GM23338 (cell line): ENCODE results near the gene PDE6H. TPM values are rescaled to one million over a fixed set of nuclear protein-coding genes. Genes with fewer than 3 reads are reported as not detected.

Experiments
- ATAC-seq: fragments of 200-7000 bp; cut with Tn5 transposase; 3 replicates; pipeline ENCODE4 v1.9.1; 2020
- DNase-seq: peaks from one replicate; pipeline ENCODE4 v3.0.0-alpha.2; 2015; ENCODE audit warnings: low spot score
- H2AFZ ChIP-seq: fragments of 200-600 bp; sonication (generic); 2 replicates; pipeline ENCODE4 v1.8.0; 2016; ENCODE audit warnings: antibody characterized with exemption, mild to moderate bottlenecking, moderate library complexity
- H3F3A ChIP-seq: fragments of 200-600 bp; sonication (generic); replicated peaks from 2 replicates; pipeline ENCODE4 v1.8.0; 2017; ENCODE audit warnings: antibody characterized with exemption, mixed run types, low read depth
- H3K27ac ChIP-seq: fragments of 200-600 bp; sonication (generic); 2 replicates; pipeline ENCODE4 v1.6.1; 2016; ENCODE audit warnings: low read depth
- H3K27me3 ChIP-seq: fragments of 200-600 bp; sonication (generic); 2 replicates; pipeline ENCODE4 v1.8.0; 2016; ENCODE audit warnings: mild to moderate bottlenecking, mixed run types, moderate library complexity; ENCODE audit not compliant: insufficient read depth
- H3K36me3 ChIP-seq: fragments of 200-600 bp; sonication (generic); 2 replicates; pipeline ENCODE4 v1.8.0; 2016; ENCODE audit warnings: mild to moderate bottlenecking; ENCODE audit not compliant: insufficient read depth
- H3K4me1 ChIP-seq: fragments of 200-600 bp; sonication (generic); 2 replicates; pipeline ENCODE4 v1.8.0; 2016; ENCODE audit warnings: mild to moderate bottlenecking, moderate library complexity; ENCODE audit not compliant: insufficient read depth
- H3K4me2 ChIP-seq: fragments of 200-600 bp; sonication (generic); 2 replicates; pipeline ENCODE4 v1.7.1; 2017; ENCODE audit warnings: mixed run types
- H3K4me3 ChIP-seq: fragments of 200-600 bp; sonication (generic); 2 replicates; pipeline ENCODE4 v1.6.1; 2016; ENCODE audit warnings: mixed run types
- H3K79me2 ChIP-seq: fragments of 200-600 bp; sonication (generic); replicated peaks from 2 replicates; pipeline ENCODE4 v1.8.0; 2017; ENCODE audit warnings: mild to moderate bottlenecking; ENCODE audit not compliant: insufficient read depth
- H3K9me2 ChIP-seq: fragments of 200-600 bp; sonication (generic); 2 replicates; pipeline ENCODE4 v1.8.0; 2017; ENCODE audit not compliant: insufficient read depth
- H4K20me1 ChIP-seq: fragments of 200-600 bp; sonication (generic); replicated peaks from 2 replicates; pipeline ENCODE4 v1.8.0; 2017; ENCODE audit warnings: mild to moderate bottlenecking; ENCODE audit not compliant: insufficient read depth
- H3K27ac Mint-ChIP-seq: 2 replicates; pipeline ENCODE4 v1.8.0; 2020; ENCODE audit warnings: inconsistent platforms, mild to moderate bottlenecking, moderate library complexity, mixed read lengths
- H3K27me3 Mint-ChIP-seq: 3 replicates; pipeline ENCODE4 v1.8.0; 2022; ENCODE audit warnings: low read depth, mild to moderate bottlenecking, moderate library complexity, mixed read lengths, inconsistent platforms; ENCODE audit not compliant: insufficient read depth, poor library complexity
- H3K36me3 Mint-ChIP-seq: 3 replicates; pipeline ENCODE4 v1.8.0; 2021; ENCODE audit warnings: low read depth, mild to moderate bottlenecking, inconsistent platforms, moderate library complexity, mixed read lengths
- H3K4me1 Mint-ChIP-seq: 3 replicates; pipeline ENCODE4 v1.8.0; 2020; ENCODE audit warnings: mild to moderate bottlenecking, inconsistent platforms, mixed read lengths
- H3K4me3 Mint-ChIP-seq: 3 replicates; pipeline ENCODE4 v1.8.0; 2021; ENCODE audit warnings: moderate library complexity, mild to moderate bottlenecking, inconsistent platforms, mixed read lengths
- H3K9me3 Mint-ChIP-seq: 3 replicates; pipeline ENCODE4 v1.8.0; 2020; ENCODE audit warnings: moderate library complexity, mild to moderate bottlenecking, inconsistent platforms, mixed read lengths
- CREB1 ChIP-seq: fragments of 250-450 bp; sonication (Bioruptor Pico); IDR thresholded peaks from 2 replicates; pipeline ENCODE4 v1.5.0; 2020; ENCODE audit warnings: low read depth, mild to moderate bottlenecking, moderate library complexity
- ETS1 ChIP-seq: IDR thresholded peaks from 2 replicates; pipeline ENCODE4 v1.6.1; 2016; ENCODE audit warnings: antibody characterized with exemption
- EZH2 ChIP-seq: fragments of 200-600 bp; sonication (generic); IDR thresholded peaks from one replicate; pipeline ENCODE4 v1.8.0; 2017; ENCODE audit warnings: antibody characterized with exemption, mild to moderate bottlenecking, low read depth; ENCODE audit not compliant: unreplicated experiment
- EZH2phosphoT487 ChIP-seq: fragments of 200-600 bp; sonication (generic); IDR thresholded peaks from one replicate; pipeline ENCODE4 v1.8.1; 2018; ENCODE audit warnings: antibody characterized with exemption; ENCODE audit not compliant: unreplicated experiment
- JUNB ChIP-seq: IDR thresholded peaks from one replicate; pipeline ENCODE4 v1.6.1; 2016; ENCODE audit warnings: antibody characterized with exemption; ENCODE audit not compliant: unreplicated experiment
- NANOG ChIP-seq: IDR thresholded peaks from 2 replicates; pipeline ENCODE4 v1.6.1; 2016; ENCODE audit warnings: antibody characterized with exemption, borderline replicate concordance
- POLR2AphosphoS5 ChIP-seq: IDR thresholded peaks from 2 replicates; pipeline ENCODE4 v1.6.1; 2016; ENCODE audit warnings: antibody characterized with exemption, low read depth
- REST ChIP-seq: IDR thresholded peaks from one replicate; pipeline ENCODE4 v1.6.1; 2018; ENCODE audit warnings: antibody characterized with exemption; ENCODE audit not compliant: unreplicated experiment
- STAT1 ChIP-seq: IDR thresholded peaks from one replicate; pipeline ENCODE4 v1.6.1; 2016; ENCODE audit warnings: antibody characterized with exemption; ENCODE audit not compliant: unreplicated experiment
- ZNF114 ChIP-seq: fragments of 250-450 bp; sonication (Bioruptor Pico); IDR thresholded peaks from 2 replicates; pipeline ENCODE4 v1.5.0; 2020; ENCODE audit warnings: mild to moderate bottlenecking, moderate library complexity
- ZNF331 ChIP-seq: fragments of 250-450 bp; sonication (Bioruptor Pico); IDR thresholded peaks from 2 replicates; pipeline ENCODE4 v1.5.0; 2020; ENCODE audit warnings: low read depth, mild to moderate bottlenecking, moderate library complexity
- polyA plus RNA-seq: library from polyadenylated mRNA; unstranded; fragments of >200 nt; fragmentation: Nextera tagmentation; extraction: Ambion mirVana; gene quantifications from 2 replicates; pipeline ENCODE4 v1.2.1, GENCODE V29; 2016
- total RNA-seq: library from RNA; depleted of rRNA; stranded (reverse); fragments of >200 nt; shearing (Covaris generic); gene quantifications from 2 replicates; pipeline ENCODE4 v1.2.3, GENCODE V29; 2014
- TF ChIP-seq, protein P1 (sequence below): fragments of 250-450 bp; sonication (Bioruptor Pico); IDR thresholded peaks from 2 replicates; pipeline ENCODE4 v1.5.0; 2020; ENCODE audit warnings: mild to moderate bottlenecking, moderate library complexity
- TF ChIP-seq, protein P2 (sequence below), 2 experiments: fragments of 200-600 bp in 1 of 2; sonication (generic) in 1 of 2; conservative IDR thresholded peaks; 2 replicates each; pipeline versions ENCODE4 v1.5.1 to v1.6.1; 2016 to 2017; ENCODE audit warnings: antibody characterized with exemption in 2 of 2, low read depth in 2 of 2, mild to moderate bottlenecking in 2 of 2, moderate library complexity in 1 of 2

Gene PDE6H
- total and polyA plus RNA-seq, 2 experiments from 2014 or later: not detected

DNA sequence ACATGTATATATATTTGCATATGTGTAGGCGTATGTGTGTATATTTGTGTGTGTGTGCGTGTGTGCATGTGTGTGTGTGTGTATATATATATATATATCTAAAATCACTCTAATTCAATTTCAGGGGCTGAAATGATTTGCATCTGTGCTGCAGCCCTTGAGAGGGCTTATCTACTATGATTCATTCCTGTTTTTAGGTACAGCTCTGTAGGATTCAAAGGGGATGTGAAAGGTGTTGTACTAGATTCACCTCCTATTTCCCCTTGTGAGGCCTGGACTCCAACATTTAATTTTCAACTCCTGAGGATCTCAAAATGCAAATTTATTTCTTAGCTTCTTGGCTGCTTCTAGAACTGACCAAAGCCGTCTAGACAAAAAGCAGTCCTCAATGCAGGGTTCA lies 45.6 kb upstream of the PDE6H start:
- Histone ChIP-seq H3K4me2 (no peak overlapping the region), H3K27ac (no peak overlapping the region)
- ATAC-seq: no peak

More for the DNA sequence above, 45.6 kb upstream of the PDE6H start:
- Mint-ChIP-seq H3K4me3 (no peak overlapping the region), H3K4me1 (peaks cover 18% of the 10 kb centered on the region; the same call in 2 of the 3 replicates), H3K27ac (peak overlapping the region; percentile 21; the same call in 1 of the 2 replicates), H3K27me3 (peaks cover 6% of the 10 kb centered on the region), H3K9me3 (no peaks in the 10 kb centered on the region), H3K36me3 (no peaks in the 10 kb centered on the region)
- H3K4me1 ChIP-seq: peaks cover 9% of the 10 kb centered on the region; the same call in 1 of the 2 replicates
- no peak for DNase-seq
- no peaks in the 10 kb centered on the region for H3K36me3 ChIP-seq
- H3K9me2 ChIP-seq: no peaks in the 10 kb centered on the region
- no peaks in the 10 kb centered on the region for H3K27me3 ChIP-seq
- no peaks in the 10 kb centered on the region for H3F3A ChIP-seq
- TF ChIP-seq, protein P1, sequence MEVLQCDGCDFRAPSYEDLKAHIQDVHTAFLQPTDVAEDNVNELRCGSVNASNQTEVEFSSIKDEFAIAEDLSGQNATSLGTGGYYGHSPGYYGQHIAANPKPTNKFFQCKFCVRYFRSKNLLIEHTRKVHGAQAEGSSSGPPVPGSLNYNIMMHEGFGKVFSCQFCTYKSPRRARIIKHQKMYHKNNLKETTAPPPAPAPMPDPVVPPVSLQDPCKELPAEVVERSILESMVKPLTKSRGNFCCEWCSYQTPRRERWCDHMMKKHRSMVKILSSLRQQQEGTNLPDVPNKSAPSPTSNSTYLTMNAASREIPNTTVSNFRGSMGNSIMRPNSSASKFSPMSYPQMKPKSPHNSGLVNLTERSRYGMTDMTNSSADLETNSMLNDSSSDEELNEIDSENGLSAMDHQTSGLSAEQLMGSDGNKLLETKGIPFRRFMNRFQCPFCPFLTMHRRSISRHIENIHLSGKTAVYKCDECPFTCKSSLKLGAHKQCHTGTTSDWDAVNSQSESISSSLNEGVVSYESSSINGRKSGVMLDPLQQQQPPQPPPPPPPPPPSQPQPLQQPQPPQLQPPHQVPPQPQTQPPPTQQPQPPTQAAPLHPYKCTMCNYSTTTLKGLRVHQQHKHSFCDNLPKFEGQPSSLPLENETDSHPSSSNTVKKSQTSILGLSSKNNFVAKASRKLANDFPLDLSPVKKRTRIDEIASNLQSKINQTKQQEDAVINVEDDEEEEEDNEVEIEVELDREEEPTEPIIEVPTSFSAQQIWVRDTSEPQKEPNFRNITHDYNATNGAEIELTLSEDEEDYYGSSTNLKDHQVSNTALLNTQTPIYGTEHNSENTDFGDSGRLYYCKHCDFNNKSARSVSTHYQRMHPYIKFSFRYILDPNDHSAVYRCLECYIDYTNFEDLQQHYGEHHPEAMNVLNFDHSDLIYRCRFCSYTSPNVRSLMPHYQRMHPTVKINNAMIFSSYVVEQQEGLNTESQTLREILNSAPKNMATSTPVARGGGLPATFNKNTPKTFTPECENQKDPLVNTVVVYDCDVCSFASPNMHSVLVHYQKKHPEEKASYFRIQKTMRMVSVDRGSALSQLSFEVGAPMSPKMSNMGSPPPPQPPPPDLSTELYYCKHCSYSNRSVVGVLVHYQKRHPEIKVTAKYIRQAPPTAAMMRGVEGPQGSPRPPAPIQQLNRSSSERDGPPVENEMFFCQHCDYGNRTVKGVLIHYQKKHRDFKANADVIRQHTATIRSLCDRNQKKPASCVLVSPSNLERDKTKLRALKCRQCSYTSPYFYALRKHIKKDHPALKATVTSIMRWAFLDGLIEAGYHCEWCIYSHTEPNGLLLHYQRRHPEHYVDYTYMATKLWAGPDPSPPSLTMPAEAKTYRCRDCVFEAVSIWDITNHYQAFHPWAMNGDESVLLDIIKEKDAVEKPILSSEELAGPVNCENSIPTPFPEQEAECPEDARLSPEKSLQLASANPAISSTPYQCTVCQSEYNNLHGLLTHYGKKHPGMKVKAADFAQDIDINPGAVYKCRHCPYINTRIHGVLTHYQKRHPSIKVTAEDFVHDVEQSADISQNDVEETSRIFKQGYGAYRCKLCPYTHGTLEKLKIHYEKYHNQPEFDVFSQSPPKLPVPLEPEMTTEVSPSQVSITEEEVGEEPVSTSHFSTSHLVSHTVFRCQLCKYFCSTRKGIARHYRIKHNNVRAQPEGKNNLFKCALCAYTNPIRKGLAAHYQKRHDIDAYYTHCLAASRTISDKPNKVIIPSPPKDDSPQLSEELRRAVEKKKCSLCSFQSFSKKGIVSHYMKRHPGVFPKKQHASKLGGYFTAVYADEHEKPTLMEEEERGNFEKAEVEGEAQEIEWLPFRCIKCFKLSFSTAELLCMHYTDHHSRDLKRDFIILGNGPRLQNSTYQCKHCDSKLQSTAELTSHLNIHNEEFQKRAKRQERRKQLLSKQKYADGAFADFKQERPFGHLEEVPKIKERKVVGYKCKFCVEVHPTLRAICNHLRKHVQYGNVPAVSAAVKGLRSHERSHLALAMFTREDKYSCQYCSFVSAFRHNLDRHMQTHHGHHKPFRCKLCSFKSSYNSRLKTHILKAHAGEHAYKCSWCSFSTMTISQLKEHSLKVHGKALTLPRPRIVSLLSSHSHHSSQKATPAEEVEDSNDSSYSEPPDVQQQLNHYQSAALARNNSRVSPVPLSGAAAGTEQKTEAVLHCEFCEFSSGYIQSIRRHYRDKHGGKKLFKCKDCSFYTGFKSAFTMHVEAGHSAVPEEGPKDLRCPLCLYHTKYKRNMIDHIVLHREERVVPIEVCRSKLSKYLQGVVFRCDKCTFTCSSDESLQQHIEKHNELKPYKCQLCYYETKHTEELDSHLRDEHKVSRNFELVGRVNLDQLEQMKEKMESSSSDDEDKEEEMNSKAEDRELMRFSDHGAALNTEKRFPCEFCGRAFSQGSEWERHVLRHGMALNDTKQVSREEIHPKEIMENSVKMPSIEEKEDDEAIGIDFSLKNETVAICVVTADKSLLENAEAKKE (CRISPR knock-in tag): no peak
- TF ChIP-seq CREB1 (CRISPR knock-in tag): no peak
- TF ChIP-seq POLR2AphosphoS5: no peak
- TF ChIP-seq, protein P2, sequence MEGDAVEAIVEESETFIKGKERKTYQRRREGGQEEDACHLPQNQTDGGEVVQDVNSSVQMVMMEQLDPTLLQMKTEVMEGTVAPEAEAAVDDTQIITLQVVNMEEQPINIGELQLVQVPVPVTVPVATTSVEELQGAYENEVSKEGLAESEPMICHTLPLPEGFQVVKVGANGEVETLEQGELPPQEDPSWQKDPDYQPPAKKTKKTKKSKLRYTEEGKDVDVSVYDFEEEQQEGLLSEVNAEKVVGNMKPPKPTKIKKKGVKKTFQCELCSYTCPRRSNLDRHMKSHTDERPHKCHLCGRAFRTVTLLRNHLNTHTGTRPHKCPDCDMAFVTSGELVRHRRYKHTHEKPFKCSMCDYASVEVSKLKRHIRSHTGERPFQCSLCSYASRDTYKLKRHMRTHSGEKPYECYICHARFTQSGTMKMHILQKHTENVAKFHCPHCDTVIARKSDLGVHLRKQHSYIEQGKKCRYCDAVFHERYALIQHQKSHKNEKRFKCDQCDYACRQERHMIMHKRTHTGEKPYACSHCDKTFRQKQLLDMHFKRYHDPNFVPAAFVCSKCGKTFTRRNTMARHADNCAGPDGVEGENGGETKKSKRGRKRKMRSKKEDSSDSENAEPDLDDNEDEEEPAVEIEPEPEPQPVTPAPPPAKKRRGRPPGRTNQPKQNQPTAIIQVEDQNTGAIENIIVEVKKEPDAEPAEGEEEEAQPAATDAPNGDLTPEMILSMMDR (conservative IDR thresholded peaks at IDR 0.05; ENCODE audit: low read depth in 2 of 2): no peak
- no peak for TF ChIP-seq EZH2
- no peak for TF ChIP-seq JUNB
- no peak for TF ChIP-seq ETS1
- TF ChIP-seq ZNF331 (CRISPR knock-in tag): no peak
- no peak for TF ChIP-seq STAT1
- no peak for TF ChIP-seq NANOG
- TF ChIP-seq EZH2phosphoT487: no peak
- TF ChIP-seq REST: no peak
- TF ChIP-seq ZNF114 (CRISPR knock-in tag): no peak
- no peak overlapping the region for H3K4me3 ChIP-seq
- no peaks in the 10 kb centered on the region for H3K79me2 ChIP-seq
- no peaks in the 10 kb centered on the region for H4K20me1 ChIP-seq
- H2AFZ ChIP-seq: no peak overlapping the region
